Activated naive CD4-positive, alpha-beta T cell treated with anti-CD3 and anti-CD28 coated beads, Interleukin-2, amount 50 U/mL, for 16 hours (primary cell): ENCODE data around the gene TNFSF13.
A peak's percentile ranks its signal among the peaks of the same experiment; 100 is the strongest.

Experiments
- DNase-seq: peaks from one replicate; pipeline ENCODE4 v3.0.0-alpha.2; 2020

The TNFSF13 gene

GRCh38 chr17:7558544-7559319 is at the start of gene TNFSF13:
TSS of gene TNFSF13 (plus strand) at chr17:7558750. CDS start at chr17:7559040, 290 bp downstream.
- DNase-seq: no peak

- DNase-seq: no peak
These were observed 49.7 kb upstream of the TNFSF13 start for GRCh38 chr17:7508846-7509245.

GRCh38 chr17:7509937-7510336 is 48.6 kb upstream of the TNFSF13 start:
- DNase-seq: no peak

- DNase-seq: no peak
These were observed 47.4 kb upstream of the TNFSF13 start for GRCh38 chr17:7511108-7511507.

- DNase-seq: no peak
These were observed 46.4 kb upstream of the TNFSF13 start for GRCh38 chr17:7512105-7512504.

- no peak for DNase-seq
These were observed 45.6 kb upstream of the TNFSF13 start for GRCh38 chr17:7512824-7513540.

- no peak for DNase-seq
These were observed 44.6 kb upstream of the TNFSF13 start for GRCh38 chr17:7513850-7514419.

- DNase-seq: no peak
These were observed 42.5 kb upstream of the TNFSF13 start for GRCh38 chr17:7515911-7516610.

GRCh38 chr17:7523033-7523432 is 35.5 kb upstream of the TNFSF13 start:
- peak; percentile 48 for DNase-seq

- no peak for DNase-seq
These were observed 29.7 kb upstream of the TNFSF13 start for GRCh38 chr17:7528842-7529241.

- no peak for DNase-seq
These were observed 28.3 kb upstream of the TNFSF13 start for GRCh38 chr17:7530023-7530900.

- DNase-seq: no peak
These were observed 20.5 kb upstream of the TNFSF13 start for GRCh38 chr17:7538050-7538449.

GRCh38 chr17:7538891-7539545 is 19.5 kb upstream of the TNFSF13 start:
- DNase-seq: no peak

GRCh38 chr17:7541074-7541621 is 17.4 kb upstream of the TNFSF13 start:
- DNase-seq: no peak

- DNase-seq: no peak
These were observed 13.6 kb upstream of the TNFSF13 start for GRCh38 chr17:7544911-7545310.

- DNase-seq: peak; percentile 49
These were observed 9.8 kb upstream of the TNFSF13 start, which contains the start of gene TNFSF12 for GRCh38 chr17:7548585-7549400. TSS of gene TNFSF12 (plus strand) at chr17:7549058. CDS start at chr17:7549154, 96 bp downstream.

- DNase-seq: peak; percentile 50
These were observed 9.0 kb upstream of the TNFSF13 start for GRCh38 chr17:7549401-7550055.

GRCh38 chr17:7550344-7550743 is 8.2 kb upstream of the TNFSF13 start:
- no peak for DNase-seq

- DNase-seq: no peak
These were observed 7.2 kb upstream of the TNFSF13 start for GRCh38 chr17:7551396-7551795.

- no peak for DNase-seq
These were observed 5.9 kb upstream of the TNFSF13 start for GRCh38 chr17:7552621-7553051.
